RWPE2 (cell line): Measurements from ENCODE around the gene ZBTB8OS.
A peak's percentile ranks its signal among the peaks of the same experiment; 100 is the strongest.

ENCODE experiments used
- ATAC-seq: fragments of 200-7000 bp; cut with Tn5 transposase; 3 replicates; pipeline ENCODE4 v1.9.1; 2021; ENCODE audit warnings: low read depth
- DNase-seq: peaks from one replicate; pipeline ENCODE4 v3.0.0-alpha.2; 2020; ENCODE audit warnings: low spot score
- H3K27ac ChIP-seq: fragments of 450-650 bp; 2 replicates; pipeline ENCODE4 v1.5.1; 2017; ENCODE audit warnings: mild to moderate bottlenecking; ENCODE audit not compliant: poor library complexity, severe bottlenecking
- H3K27me3 ChIP-seq: fragments of 250-450 bp; sonication (Bioruptor Pico); 2 replicates; pipeline ENCODE4 v1.5.1; 2021; ENCODE audit warnings: mild to moderate bottlenecking, moderate library complexity; ENCODE audit not compliant: insufficient read depth, poor library complexity, severe bottlenecking
- H3K36me3 ChIP-seq: fragments of 250-450 bp; sonication (Bioruptor Pico); 2 replicates; pipeline ENCODE4 v1.5.1; 2020; ENCODE audit warnings: low read depth, mild to moderate bottlenecking, moderate library complexity
- H3K4me1 ChIP-seq: fragments of 250-450 bp; sonication (Bioruptor Pico); 2 replicates; pipeline ENCODE4 v1.5.1; 2021; ENCODE audit warnings: mild to moderate bottlenecking, moderate library complexity; ENCODE audit not compliant: insufficient read depth, poor library complexity, severe bottlenecking
- H3K4me3 ChIP-seq: fragments of 250-450 bp; sonication (Bioruptor Pico); 2 replicates; pipeline ENCODE4 v1.5.1; 2021; ENCODE audit warnings: mild to moderate bottlenecking, moderate library complexity; ENCODE audit not compliant: severe bottlenecking
- H3K9me3 ChIP-seq: fragments of 250-450 bp; sonication (Bioruptor Pico); 2 replicates; pipeline ENCODE4 v1.5.1; 2021; ENCODE audit warnings: mild to moderate bottlenecking, moderate library complexity; ENCODE audit not compliant: severe bottlenecking
- TF ChIP-seq, protein P1 (sequence below): fragments of 450-650 bp; IDR thresholded peaks from one replicate; pipeline ENCODE4 v1.5.1; 2017; ENCODE audit warnings: mild to moderate bottlenecking, moderate library complexity; ENCODE audit not compliant: poor library complexity, severe bottlenecking

Gene ZBTB8OS

DNA sequence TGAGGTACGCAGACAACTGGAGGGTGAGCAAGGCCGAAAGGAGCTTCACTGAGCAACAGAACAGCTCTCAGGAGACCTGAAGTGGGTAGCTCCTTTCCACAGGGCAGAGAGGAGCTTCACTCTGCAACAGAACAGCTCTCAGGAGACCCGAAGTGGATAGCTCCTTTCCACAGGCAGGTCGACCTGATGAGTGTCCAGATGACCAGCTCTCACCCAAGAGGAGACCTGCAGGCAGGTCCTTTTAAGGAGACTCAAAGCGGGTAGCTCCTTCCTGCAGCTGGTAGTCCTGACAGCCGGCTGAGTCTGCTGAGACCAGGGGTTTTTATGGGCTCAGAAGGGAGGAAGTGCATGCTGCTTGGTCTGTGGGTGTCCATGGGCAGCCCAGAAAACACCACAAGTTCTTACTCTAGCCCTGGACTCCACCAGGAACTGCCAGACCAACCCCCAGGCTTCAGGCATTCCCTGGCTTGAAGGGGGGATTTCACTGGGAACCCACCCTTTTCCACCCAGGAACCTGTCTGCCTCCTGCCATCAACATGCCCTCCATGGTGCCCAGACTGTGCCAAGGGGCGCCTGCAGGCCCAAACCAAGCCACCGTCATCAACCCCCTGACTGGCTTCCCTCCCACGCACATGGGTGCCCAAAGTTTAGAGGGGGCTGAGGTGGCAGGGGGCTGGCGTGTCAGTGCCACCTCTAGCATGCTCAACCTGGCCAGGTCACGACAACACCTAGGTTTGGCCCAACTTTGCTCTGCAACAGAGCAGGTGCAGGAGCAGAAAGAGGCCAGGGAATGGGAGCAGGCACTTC is 43.6 kb downstream of the ZBTB8OS start:
- no peak overlapping the region for H3K4me3 ChIP-seq
- H3K36me3 ChIP-seq = peaks cover 3% of the 10 kb centered on the region
- DNase-seq (no peak), ATAC-seq (peak; percentile 23; the same call in 1 of the 3 replicates)
- TF ChIP-seq, protein P1, sequence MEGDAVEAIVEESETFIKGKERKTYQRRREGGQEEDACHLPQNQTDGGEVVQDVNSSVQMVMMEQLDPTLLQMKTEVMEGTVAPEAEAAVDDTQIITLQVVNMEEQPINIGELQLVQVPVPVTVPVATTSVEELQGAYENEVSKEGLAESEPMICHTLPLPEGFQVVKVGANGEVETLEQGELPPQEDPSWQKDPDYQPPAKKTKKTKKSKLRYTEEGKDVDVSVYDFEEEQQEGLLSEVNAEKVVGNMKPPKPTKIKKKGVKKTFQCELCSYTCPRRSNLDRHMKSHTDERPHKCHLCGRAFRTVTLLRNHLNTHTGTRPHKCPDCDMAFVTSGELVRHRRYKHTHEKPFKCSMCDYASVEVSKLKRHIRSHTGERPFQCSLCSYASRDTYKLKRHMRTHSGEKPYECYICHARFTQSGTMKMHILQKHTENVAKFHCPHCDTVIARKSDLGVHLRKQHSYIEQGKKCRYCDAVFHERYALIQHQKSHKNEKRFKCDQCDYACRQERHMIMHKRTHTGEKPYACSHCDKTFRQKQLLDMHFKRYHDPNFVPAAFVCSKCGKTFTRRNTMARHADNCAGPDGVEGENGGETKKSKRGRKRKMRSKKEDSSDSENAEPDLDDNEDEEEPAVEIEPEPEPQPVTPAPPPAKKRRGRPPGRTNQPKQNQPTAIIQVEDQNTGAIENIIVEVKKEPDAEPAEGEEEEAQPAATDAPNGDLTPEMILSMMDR = no peak
- H3K27me3 ChIP-seq = no peaks in the 10 kb centered on the region
- no peaks in the 10 kb centered on the region for H3K4me1 ChIP-seq
- H3K9me3 ChIP-seq = no peaks in the 10 kb centered on the region
- H3K27ac ChIP-seq = no peak overlapping the region

DNA sequence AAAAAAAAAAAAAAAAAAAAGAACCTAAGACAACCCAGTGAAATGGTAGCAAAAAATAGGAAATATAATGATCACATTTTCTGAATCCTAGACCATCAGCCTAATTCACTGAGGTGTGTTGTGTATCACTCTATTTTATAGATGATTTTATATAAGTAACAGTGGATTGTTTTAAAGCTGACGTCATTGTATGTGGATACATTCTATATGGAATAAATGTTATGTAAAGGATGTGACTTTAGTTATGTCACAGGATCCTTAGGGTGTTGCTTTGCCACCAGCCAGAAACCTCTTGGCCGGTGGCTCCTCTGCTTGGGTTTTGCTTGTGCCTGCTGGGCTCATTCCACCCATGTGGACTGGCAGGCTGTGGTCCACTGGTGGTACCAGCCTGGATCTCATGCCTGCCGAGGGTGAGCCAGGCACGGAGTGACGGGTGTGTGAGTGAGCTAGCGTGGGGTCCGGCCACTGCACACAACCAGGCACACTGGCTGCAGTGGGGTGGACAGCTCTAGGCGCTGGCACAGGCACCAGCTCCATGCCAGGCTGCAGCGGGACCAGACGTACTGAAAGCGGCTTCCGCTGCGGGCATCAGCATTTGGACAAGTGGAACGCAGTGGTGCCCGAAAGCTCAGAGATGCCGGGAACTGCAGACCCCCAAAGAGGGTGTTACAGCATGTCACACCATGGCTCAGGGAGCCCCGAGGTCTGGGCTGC is 44.5 kb downstream of the ZBTB8OS start:
- Histone ChIP-seq H3K4me1 (no peaks in the 10 kb centered on the region), H3K9me3 (no peaks in the 10 kb centered on the region), H3K27ac (no peak overlapping the region), H3K36me3 (peaks cover 9% of the 10 kb centered on the region), H3K27me3 (no peaks in the 10 kb centered on the region), H3K4me3 (no peak overlapping the region)
- ATAC-seq = no peak
- DNase-seq = no peak
- TF ChIP-seq, protein P1 = no peak

DNA sequence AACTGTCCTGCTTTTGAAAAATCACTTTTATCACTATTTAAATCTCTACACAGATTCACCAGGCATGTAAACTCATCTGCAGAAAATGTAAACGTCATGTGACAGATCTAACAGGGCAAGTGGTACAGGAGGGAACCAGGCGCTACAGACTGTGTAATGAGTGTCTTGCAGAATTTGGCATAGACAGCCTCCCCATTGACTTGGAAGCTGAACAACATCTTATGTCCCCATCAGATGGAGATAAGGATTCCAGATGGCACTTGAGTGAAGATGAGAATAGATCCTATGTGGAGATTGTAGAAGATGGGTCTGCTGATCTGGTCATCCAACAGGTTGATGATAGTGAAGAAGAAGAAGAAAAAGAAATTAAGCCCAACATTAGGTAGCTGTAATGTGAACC is 50.3 kb downstream of the ZBTB8OS start:
- Histone ChIP-seq H3K27ac (no peak overlapping the region), H3K9me3 (peaks cover 2% of the 10 kb centered on the region), H3K4me1 (no peaks in the 10 kb centered on the region), H3K4me3 (no peak overlapping the region), H3K36me3 (peaks cover 40% of the 10 kb centered on the region), H3K27me3 (no peaks in the 10 kb centered on the region)
- ATAC-seq (no peak), DNase-seq (no peak)
- TF ChIP-seq, protein P1 = no peak

DNA sequence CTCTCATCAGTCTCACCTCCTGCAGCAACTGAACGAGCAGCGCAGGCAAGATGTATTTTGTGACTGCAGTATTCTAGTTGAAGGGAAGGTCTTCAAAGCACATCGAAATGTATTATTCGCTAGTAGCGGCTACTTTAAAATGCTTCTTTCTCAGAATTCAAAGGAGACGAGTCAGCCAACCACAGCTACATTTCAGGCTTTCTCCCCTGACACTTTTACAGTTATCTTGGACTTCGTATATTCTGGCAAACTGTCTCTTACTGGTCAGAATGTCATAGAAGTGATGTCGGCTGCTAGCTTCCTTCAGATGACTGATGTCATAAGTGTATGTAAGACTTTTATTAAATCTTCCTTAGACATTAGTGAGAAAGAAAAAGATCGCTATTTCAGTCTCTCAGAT is 57.4 kb downstream of the ZBTB8OS start:
- ATAC-seq (no peak), DNase-seq (no peak)
- TF ChIP-seq, protein P1 = no peak
- H3K27me3 ChIP-seq = no peaks in the 10 kb centered on the region
- H3K4me1 ChIP-seq = no peaks in the 10 kb centered on the region
- no peak overlapping the region for H3K4me3 ChIP-seq
- H3K36me3 ChIP-seq = peaks cover 27% of the 10 kb centered on the region
- no peaks in the 10 kb centered on the region for H3K9me3 ChIP-seq
- H3K27ac ChIP-seq = no peak overlapping the region
